ENCODE data around the gene TCF4. TPM values are rescaled to one million over a fixed set of nuclear protein-coding genes. Genes with fewer than 3 reads are reported as not detected.

Gene TCF4
- total RNA-seq, 1 donor from 2014 or later = 77.3 TPM

GRCh38 chr18:55219059-55219458 is 368.9 kb downstream of the TCF4 start:
- TF ChIP-seq, protein P1, sequence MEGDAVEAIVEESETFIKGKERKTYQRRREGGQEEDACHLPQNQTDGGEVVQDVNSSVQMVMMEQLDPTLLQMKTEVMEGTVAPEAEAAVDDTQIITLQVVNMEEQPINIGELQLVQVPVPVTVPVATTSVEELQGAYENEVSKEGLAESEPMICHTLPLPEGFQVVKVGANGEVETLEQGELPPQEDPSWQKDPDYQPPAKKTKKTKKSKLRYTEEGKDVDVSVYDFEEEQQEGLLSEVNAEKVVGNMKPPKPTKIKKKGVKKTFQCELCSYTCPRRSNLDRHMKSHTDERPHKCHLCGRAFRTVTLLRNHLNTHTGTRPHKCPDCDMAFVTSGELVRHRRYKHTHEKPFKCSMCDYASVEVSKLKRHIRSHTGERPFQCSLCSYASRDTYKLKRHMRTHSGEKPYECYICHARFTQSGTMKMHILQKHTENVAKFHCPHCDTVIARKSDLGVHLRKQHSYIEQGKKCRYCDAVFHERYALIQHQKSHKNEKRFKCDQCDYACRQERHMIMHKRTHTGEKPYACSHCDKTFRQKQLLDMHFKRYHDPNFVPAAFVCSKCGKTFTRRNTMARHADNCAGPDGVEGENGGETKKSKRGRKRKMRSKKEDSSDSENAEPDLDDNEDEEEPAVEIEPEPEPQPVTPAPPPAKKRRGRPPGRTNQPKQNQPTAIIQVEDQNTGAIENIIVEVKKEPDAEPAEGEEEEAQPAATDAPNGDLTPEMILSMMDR (IDR thresholded peaks at IDR 0.05) = no peak
- H3K4me1 Mint-ChIP-seq (ENCODE audit: unreplicated experiment) = peaks cover 21% of the 10 kb centered on the region
- H3K27me3 Mint-ChIP-seq (ENCODE audit: unreplicated experiment) = peaks cover 5% of the 10 kb centered on the region
- H3K4me3 Mint-ChIP-seq (ENCODE audit: unreplicated experiment) = no peak overlapping the region
- H3K9me3 Mint-ChIP-seq (ENCODE audit: unreplicated experiment) = peaks cover 5% of the 10 kb centered on the region
- no peak overlapping the region for H3K27ac Mint-ChIP-seq (ENCODE audit: unreplicated experiment)
- peaks cover 5% of the 10 kb centered on the region for H3K36me3 Mint-ChIP-seq (ENCODE audit: unreplicated experiment)
- DNase-seq (ENCODE audit: extremely low spot score, unreplicated experiment) = no peak

DNA sequence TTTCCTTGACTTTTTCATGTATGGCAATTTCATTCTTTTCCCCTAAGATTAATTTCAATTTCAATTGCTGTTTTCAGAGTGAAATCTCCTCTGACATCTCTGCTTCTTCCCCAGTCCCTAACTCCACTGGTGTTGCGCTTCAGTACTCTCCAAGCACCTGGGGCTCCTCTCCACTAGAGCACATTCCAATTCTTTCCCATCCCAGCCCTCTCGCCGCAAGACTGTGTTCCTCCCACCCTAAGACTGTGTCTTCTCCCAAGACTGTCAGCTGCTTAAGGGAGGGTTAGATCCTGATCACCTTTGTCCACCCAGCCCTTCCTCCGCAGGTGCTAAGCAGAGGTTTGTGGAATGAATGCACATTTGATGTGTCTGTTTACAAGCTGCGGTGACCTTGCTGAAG is 373.0 kb downstream of the TCF4 start:
- H3K4me1 Mint-ChIP-seq (ENCODE audit: unreplicated experiment) = no peaks in the 10 kb centered on the region
- H3K9me3 Mint-ChIP-seq (ENCODE audit: unreplicated experiment) = peaks cover 5% of the 10 kb centered on the region
- H3K4me3 Mint-ChIP-seq (ENCODE audit: unreplicated experiment) = no peak overlapping the region
- TF ChIP-seq, protein P1 (IDR thresholded peaks at IDR 0.05) = no peak
- no peak for DNase-seq (ENCODE audit: extremely low spot score, unreplicated experiment)
- peaks cover 5% of the 10 kb centered on the region for H3K27me3 Mint-ChIP-seq (ENCODE audit: unreplicated experiment)
- no peaks in the 10 kb centered on the region for H3K36me3 Mint-ChIP-seq (ENCODE audit: unreplicated experiment)
- H3K27ac Mint-ChIP-seq (ENCODE audit: unreplicated experiment) = no peak overlapping the region

DNA sequence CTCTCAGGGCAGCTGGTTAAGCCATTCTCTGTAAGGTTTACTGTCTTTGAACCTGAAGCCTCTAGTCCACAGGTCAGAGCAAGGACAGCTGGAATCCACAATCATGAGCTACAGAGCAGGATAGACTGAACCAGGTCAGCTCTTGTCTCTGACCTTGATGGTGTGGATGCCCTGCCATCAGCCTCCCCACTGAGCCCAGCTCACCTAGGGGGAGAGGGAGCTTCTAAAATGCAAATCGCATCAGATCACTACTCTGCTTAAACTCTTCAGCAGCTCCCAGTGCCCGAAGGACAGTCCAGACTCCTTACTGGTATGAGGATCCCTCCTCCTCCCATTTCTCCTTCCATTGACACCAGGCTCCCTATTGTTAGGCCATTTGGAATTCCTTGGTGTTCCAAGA is 373.5 kb downstream of the TCF4 start:
- no peak for DNase-seq (ENCODE audit: extremely low spot score, unreplicated experiment)
- Mint-ChIP-seq H3K4me3 (ENCODE audit: unreplicated experiment) (no peak overlapping the region), H3K4me1 (ENCODE audit: unreplicated experiment) (no peaks in the 10 kb centered on the region), H3K27me3 (ENCODE audit: unreplicated experiment) (peaks cover 5% of the 10 kb centered on the region), H3K9me3 (ENCODE audit: unreplicated experiment) (peaks cover 3% of the 10 kb centered on the region), H3K36me3 (ENCODE audit: unreplicated experiment) (no peaks in the 10 kb centered on the region), H3K27ac (ENCODE audit: unreplicated experiment) (no peak overlapping the region)
- TF ChIP-seq, protein P1 (IDR thresholded peaks at IDR 0.05) = no peak

- Mint-ChIP-seq H3K4me3 (ENCODE audit: unreplicated experiment) (no peak overlapping the region), H3K36me3 (ENCODE audit: unreplicated experiment) (no peaks in the 10 kb centered on the region), H3K27me3 (ENCODE audit: unreplicated experiment) (peaks cover 5% of the 10 kb centered on the region), H3K27ac (ENCODE audit: unreplicated experiment) (no peak overlapping the region), H3K4me1 (ENCODE audit: unreplicated experiment) (no peaks in the 10 kb centered on the region), H3K9me3 (ENCODE audit: unreplicated experiment) (no peaks in the 10 kb centered on the region)
- TF ChIP-seq, protein P1 (IDR thresholded peaks at IDR 0.05) = no peak
- DNase-seq (ENCODE audit: extremely low spot score, unreplicated experiment) = no peak
These were observed 374.4 kb downstream of the TCF4 start for GRCh38 chr18:55213586-55213985.

DNA sequence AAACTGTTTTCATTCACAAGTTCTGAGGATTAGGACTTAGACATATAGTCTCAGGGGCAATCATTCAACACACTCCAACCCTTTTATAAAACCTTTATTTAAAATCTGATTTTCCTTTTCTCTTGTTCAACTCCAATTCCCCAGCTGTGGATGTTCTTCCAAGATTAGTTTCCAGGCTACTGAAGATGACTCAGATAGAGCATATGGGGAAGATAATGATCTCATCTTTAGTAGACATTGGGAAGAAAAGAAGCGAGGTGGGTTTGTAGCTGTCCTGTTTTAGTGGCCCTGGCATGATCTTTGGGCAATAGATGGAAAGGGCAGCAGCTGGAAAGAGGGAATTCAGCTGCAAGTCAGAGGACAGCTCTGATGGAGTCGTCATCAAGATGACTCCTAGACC is 381.1 kb downstream of the TCF4 start:
- TF ChIP-seq, protein P1 (IDR thresholded peaks at IDR 0.05) = no peak
- H3K36me3 Mint-ChIP-seq (ENCODE audit: unreplicated experiment) = no peaks in the 10 kb centered on the region
- DNase-seq (ENCODE audit: extremely low spot score, unreplicated experiment) = no peak

More for the DNA sequence above, 381.1 kb downstream of the TCF4 start:
- Mint-ChIP-seq H3K27me3 (ENCODE audit: unreplicated experiment) (no peaks in the 10 kb centered on the region), H3K4me1 (ENCODE audit: unreplicated experiment) (no peaks in the 10 kb centered on the region), H3K27ac (ENCODE audit: unreplicated experiment) (no peak overlapping the region), H3K9me3 (ENCODE audit: unreplicated experiment) (peaks cover 4% of the 10 kb centered on the region), H3K4me3 (ENCODE audit: unreplicated experiment) (no peak overlapping the region)

Data from osteocyte (in vitro differentiated cells).